GM18511 (cell line): Measurements from ENCODE around the gene PPY.
"Not testable (repeated sequence)": the region's sequence is repeated elsewhere in the genome, so short reads cannot be mapped to it uniquely, and the experiment has no call there.

Source experiments
- ATAC-seq: cut with Tn5 transposase; IDR thresholded peaks from one replicate; pipeline ENCODE4 v1.9.1; 2021; ENCODE audit warnings: mild to moderate bottlenecking, moderate library complexity; ENCODE audit not compliant: unreplicated experiment

The PPY gene, protein sequence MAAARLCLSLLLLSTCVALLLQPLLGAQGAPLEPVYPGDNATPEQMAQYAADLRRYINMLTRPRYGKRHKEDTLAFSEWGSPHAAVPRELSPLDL

DNA sequence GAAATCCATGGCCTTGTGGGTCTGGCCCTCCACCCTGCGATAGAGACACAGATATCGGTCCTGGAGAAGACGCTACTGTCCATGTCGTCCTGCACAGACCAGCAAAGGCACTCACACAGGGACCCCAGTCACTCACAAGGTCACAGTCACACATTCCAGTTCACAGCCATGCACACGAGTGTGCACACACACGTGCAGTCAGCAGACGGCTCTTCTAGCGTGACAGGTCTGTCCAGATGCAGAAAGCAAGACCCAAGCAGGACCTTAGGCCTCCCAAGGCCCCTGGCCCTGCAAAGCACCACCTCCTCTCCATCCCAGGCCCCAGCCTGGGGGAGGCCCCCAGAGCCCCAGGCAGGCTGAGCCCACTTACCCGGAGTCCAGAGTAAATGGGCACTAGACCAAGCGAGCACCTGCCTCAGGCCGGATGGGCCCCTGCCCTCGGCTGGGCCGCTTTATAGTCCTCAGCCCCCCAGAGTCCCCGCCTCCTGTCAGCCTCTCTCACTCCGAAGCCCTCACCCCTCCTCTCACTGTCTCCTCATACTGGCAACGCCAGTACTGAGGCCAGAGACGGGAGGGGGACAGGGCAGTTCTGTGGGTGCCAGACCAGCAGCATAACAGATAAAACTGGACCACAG lies at the start of gene PPY:
Gene PPY (minus strand): TSS at position 426 of the 635 bp plus-strand sequence. CDS start 822 bp downstream, outside the sequence.
- no peak for ATAC-seq

DNA sequence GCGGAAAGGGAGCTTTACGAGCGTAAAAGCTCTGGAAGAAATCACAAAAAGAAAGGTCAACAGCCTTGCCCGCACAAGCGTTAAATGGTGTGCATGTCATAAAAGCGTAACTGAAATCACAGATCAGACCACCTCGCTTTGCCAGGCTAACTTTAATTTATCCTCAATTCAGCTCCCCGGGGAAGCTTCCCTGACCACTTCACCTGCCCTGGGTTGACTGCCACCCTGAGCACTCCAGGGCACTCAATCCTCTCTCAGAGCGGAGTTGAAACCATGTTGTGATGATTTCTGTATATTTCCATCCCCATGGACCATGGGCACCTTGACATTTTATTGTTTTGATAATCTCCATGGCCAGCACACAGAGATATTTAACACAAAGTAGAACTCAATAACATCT lies 46.0 kb upstream of the PPY start:
- ATAC-seq = no peak

DNA sequence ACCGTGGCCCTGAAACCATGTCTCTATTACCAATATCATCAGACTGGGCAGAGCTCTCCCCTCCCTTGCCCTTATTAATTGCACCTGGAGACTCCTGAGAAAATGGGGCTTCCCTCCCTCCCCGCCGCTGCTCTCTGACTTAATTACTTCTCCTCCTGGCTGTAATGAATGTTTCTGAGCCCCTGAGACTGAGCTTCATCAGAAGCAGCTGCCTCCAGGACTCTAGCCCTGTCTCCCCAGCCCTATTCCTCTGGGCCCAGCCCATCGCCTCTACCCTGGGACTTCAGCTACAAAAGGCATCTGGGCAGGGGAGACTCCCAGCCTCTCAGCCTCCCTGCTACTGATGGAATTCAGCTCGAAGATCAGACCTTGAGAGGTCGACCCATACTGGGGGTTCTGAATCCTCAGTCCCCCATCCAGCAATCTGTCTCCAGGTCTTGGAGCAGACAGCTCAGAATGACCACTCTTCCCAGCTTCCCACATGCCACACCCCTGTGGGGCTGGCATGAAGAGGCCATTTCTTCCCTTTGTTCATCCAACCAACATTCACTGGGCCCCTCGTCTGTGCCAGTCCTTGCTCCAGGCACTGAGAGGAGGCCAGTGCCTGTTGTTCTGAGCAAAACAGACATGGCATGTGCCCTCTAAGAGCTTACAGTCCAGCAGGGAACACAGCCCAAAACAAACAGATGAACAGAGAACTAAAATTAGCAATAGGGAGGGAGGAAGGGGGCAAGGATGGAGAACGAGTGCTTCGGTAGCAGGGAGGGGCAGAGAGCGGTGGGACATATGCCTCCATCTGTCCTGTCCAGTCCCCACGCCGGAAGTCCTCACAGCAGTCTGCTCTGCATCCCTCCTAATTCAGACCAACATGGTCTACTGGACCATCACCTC lies 45.1 kb upstream of the PPY start:
- no peak for ATAC-seq

DNA sequence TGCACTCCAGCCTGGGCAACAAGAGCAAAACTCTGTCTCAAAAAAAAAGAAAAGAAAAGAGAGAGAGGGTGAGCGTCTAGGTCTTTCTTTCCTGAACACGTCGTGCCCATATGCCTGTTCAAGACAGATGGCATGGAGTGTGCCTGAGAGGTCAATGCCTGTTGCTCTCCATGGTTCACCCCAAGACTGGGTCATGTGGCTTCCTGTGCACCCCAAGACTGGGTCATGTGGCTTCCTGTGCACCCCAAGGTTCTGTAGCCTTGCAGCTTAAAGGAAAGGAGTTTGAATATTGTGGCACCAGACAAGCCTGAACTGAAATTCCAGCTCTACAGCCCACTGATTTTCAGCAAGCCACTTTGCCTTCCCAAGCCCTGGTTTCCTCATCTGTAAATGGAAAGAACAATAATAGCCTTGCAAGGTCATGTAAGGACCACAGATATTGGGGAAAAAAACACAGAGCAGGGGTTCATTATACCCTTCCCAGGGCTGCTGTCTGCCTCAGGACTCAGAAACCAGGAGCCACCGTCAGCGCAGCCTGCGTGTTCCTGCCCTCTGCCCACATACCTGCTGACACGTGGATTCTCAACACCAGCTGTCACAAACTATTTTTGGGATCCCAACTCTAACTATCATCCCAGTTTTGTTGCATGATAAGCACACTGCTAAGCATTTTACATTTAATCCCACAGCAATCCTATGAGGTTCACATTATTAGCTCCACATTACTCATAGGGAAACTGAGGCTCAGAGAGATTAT lies 44.1 kb upstream of the PPY start:
- no peak for ATAC-seq

- no peak for ATAC-seq
Measured at GRCh38 chr17:43984521-43984920, 42.2 kb upstream of the PPY start.

GRCh38 chr17:43983515-43984411 lies 41.5 kb upstream of the PPY start:
- ATAC-seq = no peak

- ATAC-seq = no peak
Measured at GRCh38 chr17:43983196-43983514, 40.9 kb upstream of the PPY start.

- no peak for ATAC-seq
Measured at GRCh38 chr17:43982171-43982570, 39.9 kb upstream of the PPY start.

- ATAC-seq = no peak
Measured at GRCh38 chr17:43979671-43980070, 37.4 kb upstream of the PPY start.

DNA sequence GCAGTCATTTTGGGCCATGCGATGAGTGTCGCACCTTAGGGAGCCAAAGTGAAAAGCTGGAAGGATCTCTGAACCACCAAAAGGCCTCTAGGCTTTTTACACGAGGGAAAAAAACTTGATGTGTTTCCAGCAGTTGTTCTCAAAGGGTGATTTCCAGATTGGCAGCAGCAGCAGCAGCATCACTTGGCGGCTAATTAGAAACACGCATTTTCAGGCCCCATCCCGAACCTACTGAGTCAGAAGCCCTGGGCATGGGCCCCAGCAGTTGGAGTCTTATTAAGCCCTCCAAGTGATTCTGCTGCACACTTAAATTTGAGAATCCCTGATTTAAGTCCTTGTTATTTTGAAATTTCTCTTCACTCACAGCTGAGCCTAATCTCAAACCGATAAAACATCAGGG lies 36.7 kb upstream of the PPY start:
- no peak for ATAC-seq

GRCh38 chr17:43978078-43978477 lies 35.8 kb upstream of the PPY start:
- ATAC-seq = no peak

DNA sequence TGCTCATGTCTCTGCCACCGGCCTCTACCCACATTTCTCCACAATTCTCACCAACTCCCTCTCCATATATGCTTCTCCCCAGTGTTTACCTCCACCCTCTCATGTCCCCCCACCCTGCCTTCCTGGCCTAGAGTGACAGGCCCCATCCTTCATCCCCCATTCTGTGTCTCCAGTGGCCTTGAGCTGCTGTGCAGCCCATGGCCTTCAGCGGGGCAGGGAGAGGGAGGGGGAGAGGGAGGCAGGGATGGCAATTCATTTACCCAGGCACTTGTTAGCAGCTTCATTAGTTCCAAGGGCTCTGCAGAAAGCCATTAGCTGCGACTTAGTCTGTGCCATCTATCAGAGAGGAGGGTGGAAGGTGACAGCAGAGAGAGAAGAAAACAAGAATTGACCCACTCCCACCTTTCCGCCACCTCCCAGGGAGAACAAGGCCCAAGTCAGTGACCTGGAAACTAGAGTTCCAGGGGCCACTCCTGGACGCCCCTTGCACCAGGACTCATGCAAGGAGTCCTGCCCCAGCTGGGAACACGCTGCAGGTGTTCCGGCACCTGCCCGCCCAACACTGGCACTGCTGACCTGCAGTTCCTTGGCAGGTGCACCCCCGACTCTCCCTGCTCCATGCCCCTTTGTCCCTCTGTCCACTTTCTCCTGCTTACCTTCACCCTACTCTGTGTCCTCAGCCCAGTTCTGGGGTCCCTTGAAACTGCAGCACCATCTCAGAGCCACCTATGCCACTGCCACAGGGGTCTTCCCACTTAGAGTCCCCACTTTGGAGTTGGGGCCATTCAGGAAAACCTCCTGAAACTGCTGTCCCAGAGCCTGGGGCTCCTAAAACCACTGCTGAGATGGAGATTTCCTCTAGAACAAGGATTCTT lies 34.9 kb upstream of the PPY start:
- no peak for ATAC-seq

- no peak for ATAC-seq
Measured at GRCh38 chr17:43975898-43976297, 33.6 kb upstream of the PPY start.

GRCh38 chr17:43974382-43975266 lies 32.3 kb upstream of the PPY start:
- ATAC-seq = no peak

GRCh38 chr17:43972444-43973212 lies 30.4 kb upstream of the PPY start:
- not testable (repeated sequence) for ATAC-seq

- not testable (repeated sequence) for ATAC-seq
Measured at GRCh38 chr17:43971436-43971835, 29.2 kb upstream of the PPY start.

GRCh38 chr17:43970366-43970765 lies 28.1 kb upstream of the PPY start:
- no peak for ATAC-seq
